ENCODE measurements around the gene MKI67.

Gene MKI67

GRCh38 chr10:128091636-128092210 is 34.5 kb downstream of the MKI67 start:
- no peaks in the 10 kb centered on the region for H3K36me3 ChIP-seq (ENCODE audit: control insufficient read depth, insufficient read depth, low read length)
- TF ChIP-seq CTCF (IDR thresholded peaks at IDR 0.05; ENCODE audit: insufficient read depth, low read length, poor library complexity, severe bottlenecking), result no peak
- no peak for DNase-seq (ENCODE audit: extremely low read depth, insufficient read length)
- no peak overlapping the region for H3K4me3 ChIP-seq (replicated peaks; ENCODE audit: low read depth, low read length)
- no peaks in the 10 kb centered on the region for H3K27me3 ChIP-seq (replicated peaks; ENCODE audit: control insufficient read depth, insufficient read depth, low read length)

- TF ChIP-seq CTCF (IDR thresholded peaks at IDR 0.05; ENCODE audit: insufficient read depth, low read length, poor library complexity, severe bottlenecking), result no peak
- H3K4me3 ChIP-seq (replicated peaks; ENCODE audit: low read depth, low read length), result no peak overlapping the region
- DNase-seq (ENCODE audit: extremely low read depth, insufficient read length), result no peak
Measured at GRCh38 chr10:128087884-128088709, 38.1 kb downstream of the MKI67 start.

GRCh38 chr10:128087146-128087883 is 38.9 kb downstream of the MKI67 start:
- H3K27me3 ChIP-seq (replicated peaks; ENCODE audit: control insufficient read depth, insufficient read depth, low read length), result no peaks in the 10 kb centered on the region
- H3K36me3 ChIP-seq (ENCODE audit: control insufficient read depth, insufficient read depth, low read length), result no peaks in the 10 kb centered on the region
- DNase-seq (ENCODE audit: extremely low read depth, insufficient read length), result no peak
- H3K4me3 ChIP-seq (replicated peaks; ENCODE audit: low read depth, low read length), result no peak overlapping the region
- no peak for TF ChIP-seq CTCF (IDR thresholded peaks at IDR 0.05; ENCODE audit: insufficient read depth, low read length, poor library complexity, severe bottlenecking)

More at GRCh38 chr10:128087884-128088709, 38.1 kb downstream of the MKI67 start:
- Histone ChIP-seq H3K27me3 (replicated peaks; ENCODE audit: control insufficient read depth, insufficient read depth, low read length) (no peaks in the 10 kb centered on the region), H3K36me3 (ENCODE audit: control insufficient read depth, insufficient read depth, low read length) (no peaks in the 10 kb centered on the region)

GRCh38 chr10:128086003-128086863 is 40.0 kb downstream of the MKI67 start:
- H3K36me3 ChIP-seq (ENCODE audit: control insufficient read depth, insufficient read depth, low read length), result no peaks in the 10 kb centered on the region
- DNase-seq (ENCODE audit: extremely low read depth, insufficient read length), result no peak
- no peaks in the 10 kb centered on the region for H3K27me3 ChIP-seq (replicated peaks; ENCODE audit: control insufficient read depth, insufficient read depth, low read length)
- no peak overlapping the region for H3K4me3 ChIP-seq (replicated peaks; ENCODE audit: low read depth, low read length)
- TF ChIP-seq CTCF (IDR thresholded peaks at IDR 0.05; ENCODE audit: insufficient read depth, low read length, poor library complexity, severe bottlenecking), result no peak

- DNase-seq (ENCODE audit: extremely low read depth, insufficient read length), result no peak
- H3K36me3 ChIP-seq (ENCODE audit: control insufficient read depth, insufficient read depth, low read length), result no peaks in the 10 kb centered on the region; the same call in 1 of the 2 replicates
- no peak for TF ChIP-seq CTCF (IDR thresholded peaks at IDR 0.05; ENCODE audit: insufficient read depth, low read length, poor library complexity, severe bottlenecking)
Measured at GRCh38 chr10:128084991-128085390, 41.2 kb downstream of the MKI67 start.

More at GRCh38 chr10:128084991-128085390, 41.2 kb downstream of the MKI67 start:
- no peaks in the 10 kb centered on the region for H3K27me3 ChIP-seq (replicated peaks; ENCODE audit: control insufficient read depth, insufficient read depth, low read length)
- H3K4me3 ChIP-seq (replicated peaks; ENCODE audit: low read depth, low read length), result no peak overlapping the region
